Uterus (tissue), 2 donors: Measurements from ENCODE around the gene LEFTY1.

Source experiments
- CTCF ChIP-seq, 4 experiments: fragments of 200-600 bp in 2 of 4; fragments of 450-650 bp in 2 of 4; sonication (generic) in 2 of 4; IDR thresholded peaks; one replicate each; pipeline ENCODE4 v1.5.1; 2016 to 2019; ENCODE audit warnings: antibody characterized with exemption in 4 of 4, mild to moderate bottlenecking in 2 of 4, moderate library complexity in 1 of 4
- POLR2A ChIP-seq, 2 donors: fragments of 450-650 bp; IDR thresholded peaks; one replicate each; pipeline ENCODE4 v1.6.1; 2016; ENCODE audit warnings: antibody characterized with exemption in 2 of 2, mild to moderate bottlenecking in 1 of 2, moderate library complexity in 1 of 2

- TF ChIP-seq CTCF (IDR thresholded peaks at IDR 0.05) (no peak), POLR2A (IDR thresholded peaks at IDR 0.05) (no peak)
Observed at GRCh38 chr1:225891229-225891972, 2.5 kb upstream of the LEFTY1 start.
